ENCODE measurements around the gene GLCCI1.

DNA sequence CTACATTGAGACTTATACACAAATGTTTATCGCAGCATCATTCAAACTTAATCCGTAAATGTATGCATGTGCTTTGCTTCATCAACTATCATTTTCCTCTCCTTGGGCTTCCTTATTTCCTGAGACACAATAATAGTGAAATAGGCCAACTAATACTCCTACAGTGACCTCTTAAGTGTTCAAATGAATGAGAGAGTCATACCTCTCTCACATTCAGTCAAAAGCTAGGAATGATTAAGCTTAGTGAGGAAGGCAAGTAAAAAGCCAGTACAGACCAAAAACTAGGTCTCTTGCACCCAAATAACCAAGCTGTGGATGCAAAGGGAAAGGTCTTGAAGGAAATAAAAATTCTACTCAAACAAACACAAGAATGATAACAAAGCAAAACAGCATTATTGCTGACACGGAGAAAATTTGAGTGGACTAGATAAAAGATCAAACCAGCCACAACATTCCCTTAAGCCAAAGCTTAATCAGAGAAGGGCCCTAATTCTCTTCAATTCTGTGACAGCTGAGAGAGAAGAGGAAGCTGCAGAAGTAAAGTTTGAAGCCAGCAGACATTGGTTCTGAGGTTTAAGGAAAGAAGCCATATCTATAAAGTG is 72.3 kb downstream of the GLCCI1 start:
- TF ChIP-seq NFRKB (IDR thresholded peaks at IDR 0.05): no peak
- TF ChIP-seq ARNT (IDR thresholded peaks at IDR 0.05): no peak
- TF ChIP-seq, protein P1, sequence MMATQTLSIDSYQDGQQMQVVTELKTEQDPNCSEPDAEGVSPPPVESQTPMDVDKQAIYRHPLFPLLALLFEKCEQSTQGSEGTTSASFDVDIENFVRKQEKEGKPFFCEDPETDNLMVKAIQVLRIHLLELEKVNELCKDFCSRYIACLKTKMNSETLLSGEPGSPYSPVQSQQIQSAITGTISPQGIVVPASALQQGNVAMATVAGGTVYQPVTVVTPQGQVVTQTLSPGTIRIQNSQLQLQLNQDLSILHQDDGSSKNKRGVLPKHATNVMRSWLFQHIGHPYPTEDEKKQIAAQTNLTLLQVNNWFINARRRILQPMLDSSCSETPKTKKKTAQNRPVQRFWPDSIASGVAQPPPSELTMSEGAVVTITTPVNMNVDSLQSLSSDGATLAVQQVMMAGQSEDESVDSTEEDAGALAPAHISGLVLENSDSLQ (IDR thresholded peaks at IDR 0.05): no peak
- TF ChIP-seq L3MBTL2 (conservative IDR thresholded peaks at IDR 0.05): no peak
- TF ChIP-seq ELF4 (IDR thresholded peaks at IDR 0.05): no peak
- no peak for TF ChIP-seq FOXK2 (IDR thresholded peaks at IDR 0.05)
- TF ChIP-seq SUZ12 (IDR thresholded peaks at IDR 0.05): no peak

Data from HEK293T (cell line).